Mammary epithelial cell (primary cell): Measurements from ENCODE around the gene GSG1L.

Experiments
- EZH2 ChIP-seq: IDR thresholded peaks from 2 replicates; pipeline ENCODE4 v1.6.1; 2012; ENCODE audit warnings: low read length, inconsistent platforms, borderline replicate concordance
- TF ChIP-seq, protein P1 (sequence below), 2 donors: IDR thresholded peaks in 1 of 2; conservative IDR thresholded peaks in 1 of 2; 2 replicates each; pipeline ENCODE4 v1.5.1; 2011 to 2012; ENCODE audit warnings: inconsistent platforms in 2 of 2, low read length in 2 of 2, mild to moderate bottlenecking in 2 of 2, control low read depth in 1 of 2, low read depth in 1 of 2; ENCODE audit not compliant: insufficient read depth in 1 of 2; ENCODE audit errors: extremely low read depth in 1 of 2

DNA sequence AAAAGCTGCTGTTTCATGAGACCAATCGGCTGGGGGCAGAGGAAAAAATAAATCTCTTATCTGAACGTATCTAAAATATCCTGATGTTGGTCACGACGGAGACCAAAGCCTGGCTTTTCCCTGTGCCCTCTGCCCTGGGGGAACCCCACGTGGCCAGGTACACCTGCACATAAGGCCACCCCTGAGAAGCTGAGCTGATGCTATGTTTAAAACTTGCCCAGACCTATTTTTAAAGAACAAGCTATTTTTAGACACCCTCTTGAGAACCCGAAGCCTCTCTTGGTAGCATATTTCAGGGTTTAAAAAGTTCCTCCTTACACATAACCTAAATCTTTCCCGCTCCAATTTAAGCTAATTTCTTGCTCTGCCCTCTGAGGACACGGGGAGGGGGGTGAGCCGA, 210.4 kb downstream of the GSG1L start:
- TF ChIP-seq, protein P1, sequence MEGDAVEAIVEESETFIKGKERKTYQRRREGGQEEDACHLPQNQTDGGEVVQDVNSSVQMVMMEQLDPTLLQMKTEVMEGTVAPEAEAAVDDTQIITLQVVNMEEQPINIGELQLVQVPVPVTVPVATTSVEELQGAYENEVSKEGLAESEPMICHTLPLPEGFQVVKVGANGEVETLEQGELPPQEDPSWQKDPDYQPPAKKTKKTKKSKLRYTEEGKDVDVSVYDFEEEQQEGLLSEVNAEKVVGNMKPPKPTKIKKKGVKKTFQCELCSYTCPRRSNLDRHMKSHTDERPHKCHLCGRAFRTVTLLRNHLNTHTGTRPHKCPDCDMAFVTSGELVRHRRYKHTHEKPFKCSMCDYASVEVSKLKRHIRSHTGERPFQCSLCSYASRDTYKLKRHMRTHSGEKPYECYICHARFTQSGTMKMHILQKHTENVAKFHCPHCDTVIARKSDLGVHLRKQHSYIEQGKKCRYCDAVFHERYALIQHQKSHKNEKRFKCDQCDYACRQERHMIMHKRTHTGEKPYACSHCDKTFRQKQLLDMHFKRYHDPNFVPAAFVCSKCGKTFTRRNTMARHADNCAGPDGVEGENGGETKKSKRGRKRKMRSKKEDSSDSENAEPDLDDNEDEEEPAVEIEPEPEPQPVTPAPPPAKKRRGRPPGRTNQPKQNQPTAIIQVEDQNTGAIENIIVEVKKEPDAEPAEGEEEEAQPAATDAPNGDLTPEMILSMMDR (conservative IDR thresholded peaks at IDR 0.05 in 1 of 2, IDR thresholded peaks at IDR 0.05 in 1 of 2; ENCODE audit: extremely low read depth in 1 of 2, insufficient read depth in 1 of 2, low read depth in 1 of 2, low read length in 2 of 2): no peak
- TF ChIP-seq EZH2: no peak
